ENCODE measurements around the gene OR56B1. TPM values are rescaled to one million over a fixed set of nuclear protein-coding genes. Genes with fewer than 3 reads are reported as not detected.

OR56B1 gene
- total RNA-seq, 1 experiment from 2014 or later: 0.17 TPM

DNA sequence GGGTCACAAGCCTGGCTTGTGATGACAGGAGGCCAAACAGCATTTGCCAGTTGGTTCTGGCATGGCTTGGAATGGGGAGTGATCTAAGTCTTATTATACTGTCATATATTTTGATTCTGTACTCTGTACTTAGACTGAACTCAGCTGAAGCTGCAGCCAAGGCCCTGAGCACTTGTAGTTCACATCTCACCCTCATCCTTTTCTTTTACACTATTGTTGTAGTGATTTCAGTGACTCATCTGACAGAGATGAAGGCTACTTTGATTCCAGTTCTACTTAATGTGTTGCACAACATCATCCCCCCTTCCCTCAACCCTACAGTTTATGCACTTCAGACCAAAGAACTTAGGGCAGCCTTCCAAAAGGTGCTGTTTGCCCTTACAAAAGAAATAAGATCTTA, 843 bp downstream of the OR56B1 start (continued):
- TF ChIP-seq, protein P1, sequence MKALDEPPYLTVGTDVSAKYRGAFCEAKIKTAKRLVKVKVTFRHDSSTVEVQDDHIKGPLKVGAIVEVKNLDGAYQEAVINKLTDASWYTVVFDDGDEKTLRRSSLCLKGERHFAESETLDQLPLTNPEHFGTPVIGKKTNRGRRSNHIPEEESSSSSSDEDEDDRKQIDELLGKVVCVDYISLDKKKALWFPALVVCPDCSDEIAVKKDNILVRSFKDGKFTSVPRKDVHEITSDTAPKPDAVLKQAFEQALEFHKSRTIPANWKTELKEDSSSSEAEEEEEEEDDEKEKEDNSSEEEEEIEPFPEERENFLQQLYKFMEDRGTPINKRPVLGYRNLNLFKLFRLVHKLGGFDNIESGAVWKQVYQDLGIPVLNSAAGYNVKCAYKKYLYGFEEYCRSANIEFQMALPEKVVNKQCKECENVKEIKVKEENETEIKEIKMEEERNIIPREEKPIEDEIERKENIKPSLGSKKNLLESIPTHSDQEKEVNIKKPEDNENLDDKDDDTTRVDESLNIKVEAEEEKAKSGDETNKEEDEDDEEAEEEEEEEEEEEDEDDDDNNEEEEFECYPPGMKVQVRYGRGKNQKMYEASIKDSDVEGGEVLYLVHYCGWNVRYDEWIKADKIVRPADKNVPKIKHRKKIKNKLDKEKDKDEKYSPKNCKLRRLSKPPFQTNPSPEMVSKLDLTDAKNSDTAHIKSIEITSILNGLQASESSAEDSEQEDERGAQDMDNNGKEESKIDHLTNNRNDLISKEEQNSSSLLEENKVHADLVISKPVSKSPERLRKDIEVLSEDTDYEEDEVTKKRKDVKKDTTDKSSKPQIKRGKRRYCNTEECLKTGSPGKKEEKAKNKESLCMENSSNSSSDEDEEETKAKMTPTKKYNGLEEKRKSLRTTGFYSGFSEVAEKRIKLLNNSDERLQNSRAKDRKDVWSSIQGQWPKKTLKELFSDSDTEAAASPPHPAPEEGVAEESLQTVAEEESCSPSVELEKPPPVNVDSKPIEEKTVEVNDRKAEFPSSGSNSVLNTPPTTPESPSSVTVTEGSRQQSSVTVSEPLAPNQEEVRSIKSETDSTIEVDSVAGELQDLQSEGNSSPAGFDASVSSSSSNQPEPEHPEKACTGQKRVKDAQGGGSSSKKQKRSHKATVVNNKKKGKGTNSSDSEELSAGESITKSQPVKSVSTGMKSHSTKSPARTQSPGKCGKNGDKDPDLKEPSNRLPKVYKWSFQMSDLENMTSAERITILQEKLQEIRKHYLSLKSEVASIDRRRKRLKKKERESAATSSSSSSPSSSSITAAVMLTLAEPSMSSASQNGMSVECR (CRISPR knock-in tag; IDR thresholded peaks at IDR 0.05; ENCODE audit: borderline replicate concordance): no peak
- TF ChIP-seq, protein P2, sequence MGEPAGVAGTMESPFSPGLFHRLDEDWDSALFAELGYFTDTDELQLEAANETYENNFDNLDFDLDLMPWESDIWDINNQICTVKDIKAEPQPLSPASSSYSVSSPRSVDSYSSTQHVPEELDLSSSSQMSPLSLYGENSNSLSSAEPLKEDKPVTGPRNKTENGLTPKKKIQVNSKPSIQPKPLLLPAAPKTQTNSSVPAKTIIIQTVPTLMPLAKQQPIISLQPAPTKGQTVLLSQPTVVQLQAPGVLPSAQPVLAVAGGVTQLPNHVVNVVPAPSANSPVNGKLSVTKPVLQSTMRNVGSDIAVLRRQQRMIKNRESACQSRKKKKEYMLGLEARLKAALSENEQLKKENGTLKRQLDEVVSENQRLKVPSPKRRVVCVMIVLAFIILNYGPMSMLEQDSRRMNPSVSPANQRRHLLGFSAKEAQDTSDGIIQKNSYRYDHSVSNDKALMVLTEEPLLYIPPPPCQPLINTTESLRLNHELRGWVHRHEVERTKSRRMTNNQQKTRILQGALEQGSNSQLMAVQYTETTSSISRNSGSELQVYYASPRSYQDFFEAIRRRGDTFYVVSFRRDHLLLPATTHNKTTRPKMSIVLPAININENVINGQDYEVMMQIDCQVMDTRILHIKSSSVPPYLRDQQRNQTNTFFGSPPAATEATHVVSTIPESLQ (CRISPR knock-in tag; IDR thresholded peaks at IDR 0.05): no peak
- TF ChIP-seq NFE2L1 (CRISPR knock-in tag; IDR thresholded peaks at IDR 0.05) (no peak), CREB1 (CRISPR knock-in tag; IDR thresholded peaks at IDR 0.05) (no peak), SMAD3 (CRISPR knock-in tag; IDR thresholded peaks at IDR 0.05; ENCODE audit: borderline replicate concordance) (no peak)
- TF ChIP-seq, protein P3, sequence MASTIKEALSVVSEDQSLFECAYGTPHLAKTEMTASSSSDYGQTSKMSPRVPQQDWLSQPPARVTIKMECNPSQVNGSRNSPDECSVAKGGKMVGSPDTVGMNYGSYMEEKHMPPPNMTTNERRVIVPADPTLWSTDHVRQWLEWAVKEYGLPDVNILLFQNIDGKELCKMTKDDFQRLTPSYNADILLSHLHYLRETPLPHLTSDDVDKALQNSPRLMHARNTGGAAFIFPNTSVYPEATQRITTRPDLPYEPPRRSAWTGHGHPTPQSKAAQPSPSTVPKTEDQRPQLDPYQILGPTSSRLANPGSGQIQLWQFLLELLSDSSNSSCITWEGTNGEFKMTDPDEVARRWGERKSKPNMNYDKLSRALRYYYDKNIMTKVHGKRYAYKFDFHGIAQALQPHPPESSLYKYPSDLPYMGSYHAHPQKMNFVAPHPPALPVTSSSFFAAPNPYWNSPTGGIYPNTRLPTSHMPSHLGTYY (CRISPR knock-in tag; IDR thresholded peaks at IDR 0.05): no peak

DNA sequence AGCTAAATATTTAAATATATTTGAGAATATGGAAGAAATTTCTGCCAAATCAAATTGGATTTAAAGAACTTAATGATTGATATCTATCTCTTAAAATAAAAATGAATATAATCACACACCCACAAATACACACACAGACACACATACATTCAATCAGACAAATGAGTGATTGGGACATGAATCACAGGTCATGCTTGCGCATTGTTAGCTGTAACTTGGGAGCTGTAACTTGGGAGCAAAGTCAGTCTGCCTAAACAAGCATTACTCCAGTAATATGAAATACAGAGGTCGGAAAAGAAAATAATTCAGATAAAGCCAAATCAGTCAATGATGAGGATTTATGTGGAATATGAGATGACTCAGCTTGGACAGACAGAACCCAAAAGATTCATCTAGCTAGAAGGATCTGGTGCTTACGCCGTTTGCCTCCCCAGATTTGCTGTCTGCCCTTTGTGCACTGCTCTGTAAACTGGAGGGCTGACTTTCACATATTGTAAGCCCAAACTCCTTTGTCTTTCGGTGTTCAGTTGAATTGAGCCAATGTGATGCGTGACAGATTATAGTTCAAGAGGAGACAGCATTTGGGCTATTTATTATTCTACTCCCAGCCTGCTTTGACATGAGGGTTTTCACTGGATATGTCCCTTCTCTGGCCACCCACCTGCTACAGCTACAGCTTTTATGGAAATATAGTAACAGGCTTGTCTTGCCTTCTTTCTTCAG, 1.6 kb downstream of the OR56B1 start:
- H3K4me3 Mint-ChIP-seq: no peak overlapping the region
- ATAC-seq (no peak), DNase-seq (ENCODE audit: low spot score) (no peak)

DNA sequence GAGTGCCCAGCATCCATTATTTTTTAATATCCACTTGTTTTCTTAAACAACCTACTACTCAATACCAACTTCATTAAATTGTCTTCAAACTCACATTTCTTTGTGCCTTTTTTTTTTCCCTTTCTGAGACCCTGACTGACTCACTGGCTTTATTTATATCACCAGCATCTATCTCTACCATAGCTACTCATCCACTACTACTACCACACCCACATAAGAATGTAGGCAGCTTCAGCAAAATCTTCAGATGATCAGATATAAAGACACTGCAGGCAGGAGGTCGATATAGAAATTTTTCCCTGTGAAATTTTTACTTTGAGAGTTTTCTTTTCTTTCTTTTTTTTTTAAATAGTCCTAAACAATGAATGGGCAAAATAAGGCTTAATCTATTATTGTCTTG, 2.2 kb downstream of the OR56B1 start:
- ATAC-seq: no peak
- no peaks in the 10 kb centered on the region for H3K36me3 Mint-ChIP-seq
- POLR2A ChIA-PET: no interaction called here
- CTCF ChIA-PET: no interaction called here
- DNase-seq (ENCODE audit: low spot score): no peak
- H3K27me3 Mint-ChIP-seq (ENCODE audit: low read depth): no peaks in the 10 kb centered on the region
- H3K9me3 Mint-ChIP-seq: no peaks in the 10 kb centered on the region
- H3K27ac Mint-ChIP-seq: no peak overlapping the region
- H3K4me3 Mint-ChIP-seq: no peak overlapping the region
- H3K4me1 Mint-ChIP-seq: no peaks in the 10 kb centered on the region
- TF ChIP-seq, protein P4, sequence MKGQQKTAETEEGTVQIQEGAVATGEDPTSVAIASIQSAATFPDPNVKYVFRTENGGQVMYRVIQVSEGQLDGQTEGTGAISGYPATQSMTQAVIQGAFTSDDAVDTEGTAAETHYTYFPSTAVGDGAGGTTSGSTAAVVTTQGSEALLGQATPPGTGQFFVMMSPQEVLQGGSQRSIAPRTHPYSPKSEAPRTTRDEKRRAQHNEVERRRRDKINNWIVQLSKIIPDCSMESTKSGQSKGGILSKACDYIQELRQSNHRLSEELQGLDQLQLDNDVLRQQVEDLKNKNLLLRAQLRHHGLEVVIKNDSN (CRISPR knock-in tag; IDR thresholded peaks at IDR 0.05): no peak
- TF ChIP-seq, protein P5, sequence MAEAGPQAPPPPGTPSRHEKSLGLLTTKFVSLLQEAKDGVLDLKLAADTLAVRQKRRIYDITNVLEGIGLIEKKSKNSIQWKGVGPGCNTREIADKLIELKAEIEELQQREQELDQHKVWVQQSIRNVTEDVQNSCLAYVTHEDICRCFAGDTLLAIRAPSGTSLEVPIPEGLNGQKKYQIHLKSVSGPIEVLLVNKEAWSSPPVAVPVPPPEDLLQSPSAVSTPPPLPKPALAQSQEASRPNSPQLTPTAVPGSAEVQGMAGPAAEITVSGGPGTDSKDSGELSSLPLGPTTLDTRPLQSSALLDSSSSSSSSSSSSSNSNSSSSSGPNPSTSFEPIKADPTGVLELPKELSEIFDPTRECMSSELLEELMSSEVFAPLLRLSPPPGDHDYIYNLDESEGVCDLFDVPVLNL (CRISPR knock-in tag; IDR thresholded peaks at IDR 0.05; ENCODE audit: borderline replicate concordance, low read depth): no peak
- TF ChIP-seq TCF7 (CRISPR knock-in tag; IDR thresholded peaks at IDR 0.05; ENCODE audit: low read depth) (no peak), ZNF423 (CRISPR knock-in tag; IDR thresholded peaks at IDR 0.05) (no peak), NFE2L1 (CRISPR knock-in tag; IDR thresholded peaks at IDR 0.05) (no peak), ELF4 (CRISPR knock-in tag; IDR thresholded peaks at IDR 0.05; ENCODE audit: low read depth) (no peak), ZNF138 (CRISPR knock-in tag; conservative IDR thresholded peaks at IDR 0.05) (no peak), NR1H2 (CRISPR knock-in tag; IDR thresholded peaks at IDR 0.05) (no peak), TEAD1 (CRISPR knock-in tag; IDR thresholded peaks at IDR 0.05) (no peak), ATF1 (CRISPR knock-in tag; IDR thresholded peaks at IDR 0.05) (no peak)
- TF ChIP-seq, protein P6, sequence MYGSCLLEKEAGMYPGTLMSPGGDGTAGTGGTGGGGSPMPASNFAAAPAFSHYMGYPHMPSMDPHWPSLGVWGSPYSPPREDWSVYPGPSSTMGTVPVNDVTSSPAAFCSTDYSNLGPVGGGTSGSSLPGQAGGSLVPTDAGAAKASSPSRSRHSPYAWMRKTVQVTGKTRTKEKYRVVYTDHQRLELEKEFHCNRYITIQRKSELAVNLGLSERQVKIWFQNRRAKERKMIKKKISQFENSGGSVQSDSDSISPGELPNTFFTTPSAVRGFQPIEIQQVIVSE (CRISPR knock-in tag; IDR thresholded peaks at IDR 0.05; ENCODE audit: borderline replicate concordance): no peak
- TF ChIP-seq, protein P7, sequence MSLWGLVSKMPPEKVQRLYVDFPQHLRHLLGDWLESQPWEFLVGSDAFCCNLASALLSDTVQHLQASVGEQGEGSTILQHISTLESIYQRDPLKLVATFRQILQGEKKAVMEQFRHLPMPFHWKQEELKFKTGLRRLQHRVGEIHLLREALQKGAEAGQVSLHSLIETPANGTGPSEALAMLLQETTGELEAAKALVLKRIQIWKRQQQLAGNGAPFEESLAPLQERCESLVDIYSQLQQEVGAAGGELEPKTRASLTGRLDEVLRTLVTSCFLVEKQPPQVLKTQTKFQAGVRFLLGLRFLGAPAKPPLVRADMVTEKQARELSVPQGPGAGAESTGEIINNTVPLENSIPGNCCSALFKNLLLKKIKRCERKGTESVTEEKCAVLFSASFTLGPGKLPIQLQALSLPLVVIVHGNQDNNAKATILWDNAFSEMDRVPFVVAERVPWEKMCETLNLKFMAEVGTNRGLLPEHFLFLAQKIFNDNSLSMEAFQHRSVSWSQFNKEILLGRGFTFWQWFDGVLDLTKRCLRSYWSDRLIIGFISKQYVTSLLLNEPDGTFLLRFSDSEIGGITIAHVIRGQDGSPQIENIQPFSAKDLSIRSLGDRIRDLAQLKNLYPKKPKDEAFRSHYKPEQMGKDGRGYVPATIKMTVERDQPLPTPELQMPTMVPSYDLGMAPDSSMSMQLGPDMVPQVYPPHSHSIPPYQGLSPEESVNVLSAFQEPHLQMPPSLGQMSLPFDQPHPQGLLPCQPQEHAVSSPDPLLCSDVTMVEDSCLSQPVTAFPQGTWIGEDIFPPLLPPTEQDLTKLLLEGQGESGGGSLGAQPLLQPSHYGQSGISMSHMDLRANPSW (CRISPR knock-in tag; conservative IDR thresholded peaks at IDR 0.05; ENCODE audit: low read depth): no peak

More for the DNA sequence above, 1.6 kb downstream of the OR56B1 start:
- H3K9me3 Mint-ChIP-seq: no peaks in the 10 kb centered on the region
- TF ChIP-seq, protein P4 (CRISPR knock-in tag; IDR thresholded peaks at IDR 0.05): no peak
- no peak for TF ChIP-seq GRHL2 (CRISPR knock-in tag; IDR thresholded peaks at IDR 0.05; ENCODE audit: insufficient replicate concordance, severe bottlenecking)
- no peak for TF ChIP-seq ETV6 (CRISPR knock-in tag; IDR thresholded peaks at IDR 0.05)
- no peak overlapping the region for H3K27ac Mint-ChIP-seq
- ChIA-PET CTCF (no interaction called here), POLR2A (no interaction called here)
- H3K27me3 Mint-ChIP-seq (ENCODE audit: low read depth): no peaks in the 10 kb centered on the region
- no peaks in the 10 kb centered on the region for H3K36me3 Mint-ChIP-seq
- no peaks in the 10 kb centered on the region for H3K4me1 Mint-ChIP-seq
